Activated CD4-positive, alpha-beta T cell treated with anti-CD3 and anti-CD28 coated beads, Interleukin-2, Interleukin-4, amounts not matched to agents 100 ng/mL and 50 ng/mL, durations not matched to agents 16 hours and 8 hours (primary cell): Measurements from ENCODE around the gene CINP.
"Not testable (repeated sequence)": the region's sequence is repeated elsewhere in the genome, so short reads cannot be mapped to it uniquely, and the experiment has no call there.

ENCODE experiments used
- DNase-seq: peaks from one replicate; pipeline ENCODE4 v3.0.0-alpha.2; 2020; ENCODE audit warnings: low spot score

CINP gene

DNA sequence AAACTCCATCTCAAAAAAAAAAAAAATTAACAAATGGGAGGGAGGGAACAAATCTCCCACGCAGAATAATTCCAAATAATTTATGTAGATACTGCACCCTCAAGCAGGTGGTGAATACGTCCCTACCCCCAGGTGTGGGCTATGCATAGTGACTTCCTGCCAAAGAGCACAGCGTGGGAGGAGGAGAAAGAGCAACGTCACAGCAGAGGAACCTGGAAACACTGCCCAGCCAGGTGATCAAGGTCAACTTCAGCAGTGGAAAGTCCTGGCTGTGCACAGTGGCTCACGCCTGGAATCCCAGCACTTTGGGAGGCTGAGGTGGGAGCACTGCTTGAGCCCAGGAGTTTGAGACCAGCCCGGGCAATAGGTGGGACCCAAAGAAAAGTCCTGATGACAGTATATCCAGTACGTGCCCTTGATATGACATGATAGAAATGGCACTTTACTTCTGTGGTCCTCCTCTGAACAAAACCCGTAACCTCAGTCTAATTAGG is 9.5 kb downstream of the CINP start:
- no peak for DNase-seq

DNA sequence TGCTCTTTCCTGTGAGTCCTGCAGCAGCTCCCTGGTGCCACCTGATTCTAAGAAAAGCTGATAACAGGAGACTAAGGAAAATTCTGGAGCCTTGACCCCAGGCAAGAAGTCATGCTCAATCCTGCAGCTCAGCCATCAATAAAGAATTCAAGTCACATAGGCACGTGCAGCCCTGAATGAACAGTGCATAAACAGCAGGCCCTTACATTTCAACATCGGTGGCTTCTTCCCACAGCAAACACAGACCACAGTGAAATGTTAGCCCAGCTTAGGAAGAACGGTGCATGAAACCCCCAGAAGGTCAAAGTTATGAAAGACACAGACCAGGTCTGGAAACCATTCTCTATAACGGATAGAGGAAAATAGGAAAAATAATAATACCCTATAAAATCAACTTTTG is 10.5 kb downstream of the CINP start:
- DNase-seq: no peak

DNA sequence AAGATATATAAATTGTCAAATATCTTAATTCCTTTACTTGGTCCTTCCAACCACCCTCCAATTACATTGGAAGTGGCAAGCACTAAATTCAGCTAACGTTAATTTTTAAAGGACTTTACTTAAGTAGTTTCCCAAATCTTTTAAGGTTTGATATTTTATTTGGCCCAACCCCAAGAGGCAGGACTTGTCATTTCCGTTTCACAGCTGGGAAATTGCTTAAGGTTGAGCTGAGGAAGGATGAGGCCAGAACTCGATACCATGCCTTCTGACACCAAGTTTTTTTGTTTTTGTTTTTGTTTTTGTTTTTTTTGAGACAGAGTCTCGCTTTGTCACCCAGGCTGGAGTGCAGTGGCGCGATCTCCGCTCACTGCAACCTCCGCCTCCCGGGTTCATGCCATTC is 11.1 kb downstream of the CINP start:
- DNase-seq: not testable (repeated sequence)

DNA sequence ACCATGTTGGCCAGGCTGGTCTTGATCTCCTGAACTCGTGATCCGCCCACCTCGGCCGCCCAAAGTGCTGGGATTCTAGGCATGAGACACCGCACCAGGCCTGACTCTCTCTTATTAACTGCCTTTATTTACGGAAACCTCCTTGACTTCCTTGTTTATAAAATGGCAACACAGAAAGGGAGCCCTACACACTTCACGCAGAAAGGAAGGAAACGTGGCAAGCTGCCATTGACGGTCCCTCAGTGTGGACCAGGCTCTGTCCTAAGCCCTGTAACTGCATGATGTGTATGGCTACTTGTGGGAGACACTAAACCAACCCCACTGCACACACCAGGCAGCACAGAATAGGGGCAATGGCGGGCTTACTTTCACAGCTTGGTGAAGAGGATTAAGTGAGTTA is 11.7 kb downstream of the CINP start:
- DNase-seq: no peak

DNA sequence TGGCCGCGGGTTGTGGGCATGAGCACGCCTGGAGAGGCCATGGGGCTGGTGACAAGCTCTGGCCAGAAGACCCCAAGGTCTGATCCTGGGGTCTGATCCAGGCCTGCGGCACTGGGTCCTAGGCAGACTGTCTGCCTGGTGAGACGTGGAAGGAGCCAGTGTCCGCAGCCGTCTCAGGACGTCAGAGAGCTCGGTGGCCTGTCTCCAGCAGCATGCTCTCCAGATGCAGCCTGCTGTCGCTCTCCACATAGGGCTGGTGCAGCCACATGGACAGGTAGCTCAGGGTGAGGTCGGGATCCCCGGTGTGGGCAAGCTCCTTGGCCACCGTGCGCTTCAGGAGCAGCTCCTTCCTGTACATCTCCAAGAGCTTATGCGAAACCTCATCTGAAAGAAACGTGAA is 14.3 kb downstream of the CINP start:
- DNase-seq: no peak

DNA sequence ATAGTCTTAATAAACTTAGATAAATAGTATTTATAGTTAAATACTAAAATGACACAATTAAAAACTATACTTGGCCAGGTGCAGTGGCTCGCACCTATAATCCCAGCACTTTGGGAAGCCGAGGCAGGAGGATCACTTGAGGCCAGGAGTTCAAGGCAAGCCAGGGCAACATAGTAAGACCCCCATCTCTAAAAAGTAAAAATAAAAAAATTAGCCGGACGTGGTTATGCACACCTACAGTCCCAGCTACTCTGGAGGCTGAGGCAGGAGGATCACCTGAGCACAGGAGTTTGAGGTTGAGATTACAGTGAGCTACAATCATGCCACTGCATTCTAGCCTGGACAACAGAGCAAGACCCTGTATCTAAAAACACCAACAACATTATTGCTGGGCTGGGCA is 16.0 kb downstream of the CINP start:
- no peak for DNase-seq

DNA sequence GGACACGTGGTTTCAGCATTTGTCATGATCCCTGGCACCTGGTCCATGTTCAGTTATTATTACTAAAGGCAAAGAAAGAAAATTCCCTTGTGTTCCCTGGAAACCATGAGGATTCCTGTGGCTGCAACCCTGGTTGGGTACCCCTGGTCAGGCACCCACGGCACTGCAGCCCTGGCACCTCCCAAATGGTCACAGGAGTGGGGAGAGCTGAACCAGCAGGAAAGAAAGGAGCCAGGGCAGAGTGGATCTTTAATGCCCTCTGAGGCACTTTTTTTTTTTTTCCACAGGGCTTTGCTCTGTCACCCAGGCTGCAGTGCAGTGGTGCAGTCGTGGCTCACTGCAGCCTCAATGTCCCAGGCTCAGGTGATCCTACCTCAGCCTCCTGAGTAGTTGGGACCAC is 17.5 kb downstream of the CINP start:
- DNase-seq: no peak

DNA sequence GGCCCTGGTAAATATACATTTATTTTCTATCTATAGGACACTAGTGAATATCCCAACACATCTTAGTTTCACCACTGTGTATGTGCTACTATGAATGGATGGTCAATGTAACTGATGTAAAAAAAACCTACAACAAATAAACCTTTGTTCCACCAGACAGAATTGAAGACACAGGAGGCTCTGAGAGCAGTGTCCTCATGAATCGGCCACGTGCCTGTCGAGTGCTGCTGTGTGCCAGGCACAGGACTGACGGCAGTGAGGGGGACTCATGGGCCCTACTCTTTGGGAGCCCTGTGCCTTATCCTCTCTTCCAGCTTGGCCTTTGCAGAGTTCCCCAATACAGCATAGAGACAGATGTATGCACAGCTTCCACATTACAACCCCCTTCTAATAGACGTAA is 18.2 kb downstream of the CINP start:
- no peak for DNase-seq

DNA sequence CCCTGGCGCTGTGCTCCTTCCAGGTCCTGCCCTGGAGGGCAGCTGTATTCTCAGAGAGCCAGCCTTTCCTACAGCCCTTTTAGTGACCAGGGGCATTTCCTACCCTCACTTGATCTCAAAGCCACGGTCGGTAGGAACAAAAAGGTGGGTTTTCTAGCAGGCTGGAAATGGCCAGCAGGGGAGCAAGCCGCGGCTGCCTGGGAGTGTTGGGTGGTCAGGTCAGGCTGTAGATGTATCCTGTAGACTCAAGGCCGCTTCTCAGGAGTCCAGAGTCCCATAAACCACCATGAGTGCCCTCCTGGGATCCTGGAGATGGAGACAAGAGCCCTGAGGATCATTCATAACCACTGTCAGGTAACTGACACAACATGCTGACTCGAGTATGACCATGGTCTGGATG is 18.6 kb downstream of the CINP start:
- no peak for DNase-seq

DNA sequence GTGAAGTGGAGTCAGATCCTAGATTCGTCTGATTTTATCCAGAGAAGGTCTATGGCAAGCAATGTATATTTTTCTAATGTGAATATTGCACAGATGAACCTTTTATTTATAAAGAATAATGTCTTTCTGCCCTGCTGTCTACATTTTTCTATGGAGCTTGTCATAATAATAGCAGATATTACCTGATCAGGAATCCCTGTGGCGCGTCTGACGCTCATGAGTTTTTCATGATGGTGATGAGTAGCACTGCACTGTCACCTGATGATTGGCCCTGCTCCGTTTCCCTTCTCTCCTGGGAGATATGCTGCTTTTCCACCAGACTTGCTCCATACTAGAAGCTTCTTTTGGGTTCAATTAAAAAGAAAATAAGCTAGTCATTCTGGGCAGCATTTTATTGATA is 20.5 kb downstream of the CINP start:
- no peak for DNase-seq

DNA sequence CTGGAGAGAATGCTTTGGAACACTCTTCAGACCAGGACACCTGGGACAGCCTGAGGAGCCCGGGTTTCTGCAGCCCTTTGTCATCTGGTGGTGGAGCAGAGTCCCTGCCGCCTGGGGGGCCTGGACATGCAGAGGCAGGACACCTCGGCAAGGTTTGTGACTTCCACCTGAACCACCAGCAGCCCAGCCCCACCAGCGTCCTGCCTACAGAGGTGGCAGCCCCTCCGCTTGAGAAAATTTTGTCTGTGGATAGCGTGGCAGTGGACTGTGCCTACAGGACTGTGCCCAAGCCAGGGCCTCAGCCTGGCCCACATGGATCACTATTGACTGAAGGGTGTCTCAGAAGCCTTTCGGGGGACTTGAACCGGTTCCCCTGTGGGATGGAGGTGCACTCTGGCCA is 21.1 kb downstream of the CINP start:
- no peak for DNase-seq

DNA sequence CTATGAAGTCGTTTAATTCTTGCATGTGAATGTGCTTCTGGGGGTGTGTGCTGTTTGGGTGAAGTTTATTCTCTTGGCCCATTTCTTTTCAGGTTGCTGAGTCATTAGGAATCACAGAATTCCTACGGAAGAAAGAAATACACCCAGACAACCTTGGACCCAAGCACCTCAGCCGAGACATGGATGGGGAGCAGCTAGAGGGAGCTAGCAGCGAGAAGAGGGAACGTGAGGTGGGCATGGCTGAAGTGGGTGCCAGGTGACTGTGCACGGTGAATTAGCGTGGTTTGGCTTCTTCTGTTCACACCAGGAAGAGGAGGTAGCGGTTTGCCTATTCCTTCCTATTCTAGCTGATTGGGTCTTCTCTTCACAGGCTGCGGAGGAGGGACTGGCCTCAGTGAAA is 24.0 kb downstream of the CINP start:
- no peak for DNase-seq

DNA sequence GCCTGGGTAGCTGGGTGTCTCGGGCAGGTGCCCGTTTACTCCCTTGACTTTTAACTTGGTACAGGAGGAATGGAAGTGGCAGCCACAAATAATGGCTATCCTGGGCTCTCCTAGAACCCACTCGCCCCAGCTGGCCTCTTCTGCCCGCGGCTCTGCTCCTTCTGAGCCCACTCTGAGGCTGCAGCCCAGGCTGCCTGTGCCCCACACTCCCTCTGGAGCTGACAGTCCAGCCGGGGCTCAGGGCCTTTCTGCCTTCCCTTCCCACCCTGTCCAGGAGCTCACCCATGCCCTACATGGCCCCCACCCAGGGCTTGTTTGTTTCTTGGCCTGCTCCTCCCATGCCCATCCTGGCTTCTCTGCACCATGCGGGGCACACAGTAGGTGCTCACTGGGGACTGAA is 27.5 kb downstream of the CINP start:
- DNase-seq: no peak

DNA sequence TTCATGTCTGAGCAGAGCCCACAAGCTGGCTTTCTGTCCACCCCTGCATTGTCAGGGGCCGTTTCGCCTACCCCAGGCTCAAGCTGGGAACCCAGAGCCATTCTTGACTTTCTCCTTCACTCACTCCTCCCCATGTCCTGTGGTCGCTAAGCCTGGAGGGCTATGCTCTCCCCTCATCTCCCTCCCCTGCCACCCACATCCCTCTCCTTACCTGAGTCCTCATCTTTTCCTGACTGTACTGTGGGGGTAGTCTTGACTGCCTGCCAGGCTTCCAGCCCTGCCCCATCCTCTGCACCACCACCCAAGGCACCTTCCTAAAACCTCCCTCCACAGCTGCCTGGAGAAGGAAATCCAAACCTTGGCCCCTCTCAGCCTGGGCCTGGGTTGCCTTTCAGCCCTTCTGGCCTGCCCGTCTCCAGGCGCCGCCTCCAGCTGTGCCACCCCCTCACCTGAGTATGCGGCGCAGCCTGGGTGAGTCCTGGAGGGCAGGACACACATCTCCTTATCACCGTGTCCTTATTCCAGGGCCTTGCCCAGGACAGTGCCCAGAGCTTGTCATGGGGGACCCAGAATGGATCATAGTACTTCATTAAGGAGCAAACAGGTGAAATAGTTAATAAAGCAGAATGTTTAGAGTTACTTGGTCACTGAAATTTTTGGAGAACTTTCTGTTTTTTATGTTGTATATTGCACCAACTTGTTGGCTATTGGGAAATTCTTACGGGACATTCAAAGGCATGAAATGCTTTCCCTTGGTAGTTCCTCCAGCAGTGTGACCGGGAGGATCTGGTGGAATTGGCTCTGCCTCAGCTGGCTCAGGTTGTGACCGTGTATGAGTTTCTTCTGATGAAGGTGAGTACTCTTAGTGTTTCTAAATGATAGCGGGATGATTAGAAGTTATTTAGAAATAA is 28.6 kb downstream of the CINP start:
- no peak for DNase-seq

DNA sequence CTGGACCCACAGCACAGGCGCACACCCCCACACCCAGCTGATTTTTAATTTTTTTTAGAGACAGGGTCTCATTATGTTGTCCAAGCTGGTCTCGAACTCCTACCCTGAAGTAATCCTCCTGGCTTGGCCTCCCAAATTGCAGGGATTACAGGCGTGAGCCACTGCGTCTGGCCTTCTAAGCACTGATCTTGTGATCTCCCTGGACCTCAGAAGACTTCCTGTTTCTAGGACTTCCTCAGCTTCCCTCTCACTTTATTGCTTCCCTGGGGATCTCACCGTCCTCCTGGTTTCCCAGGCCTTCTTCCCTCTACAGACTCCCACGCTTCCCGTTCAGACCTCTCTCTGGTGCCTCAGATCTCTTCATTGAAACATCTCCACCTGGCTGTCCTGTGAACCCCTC is 29.3 kb downstream of the CINP start:
- no peak for DNase-seq

DNA sequence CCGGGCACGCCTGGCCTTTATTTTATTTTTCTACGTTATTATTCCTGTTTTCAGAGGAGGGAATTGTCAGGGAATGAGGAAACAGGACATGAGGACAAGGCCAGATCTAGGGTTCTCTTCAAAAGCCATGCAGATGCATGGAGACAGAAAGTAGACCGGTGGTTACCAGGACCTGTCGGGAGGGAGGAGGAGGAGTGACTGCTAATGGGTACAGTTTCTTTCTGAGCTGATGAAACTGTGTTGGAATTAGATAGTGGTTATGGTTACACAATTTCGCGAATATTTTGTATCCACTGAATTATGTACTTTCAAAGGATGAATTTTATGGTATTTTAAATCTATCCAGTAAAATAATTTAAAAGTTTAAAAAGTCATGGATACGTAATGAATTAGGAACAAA is 31.9 kb downstream of the CINP start:
- DNase-seq: no peak

DNA sequence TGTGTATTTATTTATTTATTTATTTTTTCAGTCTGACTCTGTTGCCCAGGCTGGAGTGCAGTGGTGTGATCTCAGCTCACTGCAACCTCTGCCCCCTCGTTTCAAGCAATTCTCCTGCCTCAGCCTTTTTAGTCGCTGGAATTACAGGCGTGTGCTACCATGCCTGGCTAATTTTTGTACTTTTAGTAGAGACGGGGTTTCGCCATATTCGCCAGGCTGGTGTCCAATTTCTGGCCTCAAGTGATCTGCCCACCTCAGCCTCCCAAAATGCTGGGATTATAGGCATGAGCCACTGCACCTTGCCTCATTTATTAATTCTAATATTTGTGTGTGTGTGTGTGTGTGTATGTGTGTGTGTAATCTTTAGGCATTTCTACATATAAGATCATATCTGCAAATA is 33.3 kb downstream of the CINP start:
- not testable (repeated sequence) for DNase-seq

DNA sequence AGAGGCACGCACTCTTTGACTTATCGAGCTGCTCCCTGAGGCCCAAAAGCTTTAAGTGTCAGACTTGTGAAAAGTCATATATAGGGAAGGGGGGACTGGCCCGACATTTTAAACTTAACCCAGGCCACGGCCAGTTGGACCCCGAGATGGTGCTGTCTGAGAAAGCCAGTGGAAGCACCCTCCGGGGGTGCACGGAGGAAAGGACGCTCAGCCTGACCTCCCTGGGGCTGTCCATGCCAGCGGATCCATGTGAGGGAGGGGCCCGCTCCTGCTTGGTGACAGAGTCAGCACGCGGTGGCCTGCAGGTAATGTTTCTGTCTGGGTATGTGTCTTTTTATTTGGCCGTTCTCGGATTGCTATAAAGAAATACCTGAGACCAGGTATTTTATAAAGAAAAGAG is 36.1 kb downstream of the CINP start:
- DNase-seq: no peak

DNA sequence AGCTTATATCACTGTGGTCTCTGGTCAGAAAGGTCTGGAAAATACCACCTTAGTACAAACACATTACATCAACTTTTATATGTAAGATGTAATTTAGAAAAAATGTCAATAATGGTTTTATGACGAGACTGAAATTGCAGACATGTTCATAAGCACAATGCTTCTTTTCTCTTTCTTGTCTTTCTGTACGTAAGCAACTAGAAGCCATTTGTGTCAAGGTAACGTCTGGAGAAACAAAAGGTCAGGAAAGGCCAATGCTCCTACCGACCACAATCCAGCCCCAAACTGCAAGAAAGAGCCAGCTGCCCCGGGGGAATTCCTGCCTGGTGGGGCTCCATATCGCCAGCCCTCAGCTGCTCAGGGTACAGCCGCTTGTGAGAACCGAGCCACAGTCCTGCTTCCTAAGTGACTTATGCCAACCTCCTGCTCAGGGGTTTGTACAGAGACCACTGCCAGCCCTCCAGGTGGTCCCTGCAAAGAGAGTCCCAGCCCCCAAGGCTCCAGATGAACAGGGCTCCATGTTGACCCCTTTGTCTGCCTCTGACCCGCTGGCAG is 36.8 kb downstream of the CINP start:
- no peak for DNase-seq

DNA sequence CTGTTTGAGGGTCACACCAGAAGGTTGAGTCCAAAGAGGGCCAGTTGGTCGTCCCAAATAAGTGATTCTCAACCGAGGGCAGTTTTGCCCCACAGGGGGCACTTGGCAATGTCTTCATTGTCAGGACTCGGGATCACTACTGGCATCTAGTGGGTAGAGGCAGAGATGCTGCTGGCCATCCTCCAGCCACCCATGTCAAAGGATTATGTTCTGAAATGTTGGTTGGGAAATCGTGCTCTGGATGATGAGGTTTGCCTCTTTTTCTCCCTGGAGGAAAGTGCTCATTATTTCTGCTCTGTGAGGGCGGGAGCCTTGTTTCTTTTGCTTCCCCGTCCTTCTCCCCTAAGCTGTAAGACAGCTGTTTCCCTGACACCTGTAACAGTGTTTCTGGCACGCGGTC is 39.6 kb downstream of the CINP start:
- DNase-seq: peak; percentile 32

DNA sequence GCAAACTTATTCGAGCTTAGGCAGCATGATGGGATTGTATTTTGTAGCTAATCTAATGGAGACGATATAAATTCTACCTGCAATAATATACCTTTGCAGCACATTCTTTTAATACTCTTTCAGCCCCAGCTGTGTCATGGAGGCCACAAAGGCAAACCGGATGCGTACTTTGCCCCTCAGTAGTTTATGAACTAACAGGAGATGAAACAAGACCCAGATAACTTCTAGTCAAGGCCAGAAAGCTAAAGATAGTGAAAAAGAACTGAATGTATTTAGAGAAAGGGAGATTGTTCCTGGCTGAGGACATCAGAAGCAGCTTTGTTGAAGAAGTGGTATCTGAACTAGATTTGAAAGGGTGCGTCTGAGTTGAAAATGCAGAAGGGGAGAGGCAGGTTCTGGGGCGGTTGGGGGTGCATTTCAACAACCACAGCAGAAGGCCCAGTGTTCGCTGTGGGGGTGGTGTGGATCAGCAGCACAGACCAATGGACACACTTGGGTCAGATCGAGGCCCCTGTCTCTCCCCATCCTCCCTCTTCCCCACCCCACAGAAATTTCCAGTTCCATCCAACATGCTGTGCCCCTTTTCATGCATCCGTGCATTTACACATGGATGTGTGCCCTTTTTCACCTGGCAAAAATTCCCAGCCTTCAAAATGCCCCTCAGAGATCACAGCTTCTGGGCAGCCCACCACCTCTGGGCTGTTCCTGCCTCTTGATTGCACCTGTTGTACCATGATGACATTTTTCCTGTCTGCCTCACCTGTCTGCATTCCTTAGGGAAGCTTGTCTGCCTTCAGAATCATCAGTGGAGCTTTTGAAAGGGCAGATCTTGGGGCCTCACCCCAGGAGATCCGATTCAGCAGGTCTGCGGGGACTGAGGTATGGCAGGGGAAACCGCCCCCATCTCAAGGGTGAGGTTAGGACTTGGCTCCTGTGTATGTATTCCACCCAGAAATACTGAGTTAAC is 41.0 kb downstream of the CINP start:
- DNase-seq: no peak

DNA sequence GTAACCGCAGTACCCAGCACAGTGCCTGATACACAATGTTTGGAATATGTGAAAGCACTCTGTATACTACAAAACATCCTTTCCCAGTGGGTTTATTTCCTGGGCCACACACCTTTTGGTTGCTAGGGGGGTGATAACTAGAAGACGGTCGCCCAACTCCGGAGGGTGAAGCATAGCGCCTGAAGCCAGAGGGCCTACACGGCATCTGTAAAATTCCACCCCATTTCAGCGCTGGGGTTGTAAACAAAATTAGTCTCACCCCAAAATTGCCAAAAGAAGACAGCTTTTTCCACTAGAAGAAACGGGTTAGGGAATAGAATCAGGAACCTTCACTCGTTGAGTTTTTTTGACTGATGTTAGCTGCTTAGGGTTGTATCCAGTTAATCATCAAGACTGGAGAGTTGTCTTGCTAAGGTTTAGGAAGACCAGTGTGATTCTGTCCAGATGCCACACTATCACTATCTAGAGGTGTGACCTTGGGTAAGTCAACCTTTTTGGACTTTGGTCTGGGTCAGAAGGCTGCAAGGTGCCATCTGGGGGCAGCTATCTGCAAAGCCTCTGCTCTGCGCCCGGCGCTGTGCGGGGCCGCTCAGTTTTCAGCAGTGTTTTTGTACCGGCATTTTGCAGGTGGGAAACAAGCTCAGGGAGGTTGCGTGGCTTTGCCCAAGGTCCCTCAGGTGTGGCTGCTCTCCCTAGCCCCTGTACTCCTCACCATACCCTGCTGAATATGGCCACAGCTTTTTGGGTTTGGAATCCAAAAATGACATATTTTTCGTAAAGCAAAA is 41.8 kb downstream of the CINP start:
- DNase-seq: no peak
